Natural killer cell (primary cell): ENCODE measurements around the gene OSGIN1. TPM values are rescaled to one million over a fixed set of nuclear protein-coding genes. Genes with fewer than 3 reads are reported as not detected.

ENCODE experiments used
- ATAC-seq, 3 donors: fragments of 150-1000 bp in 2 of 3; fragments of 200-7000 bp in 1 of 3; cut with Tn5 transposase; 1 replicate in 1 of 3; 2 replicates in 2 of 3; pipeline ENCODE4 v1.10.0; 2021; ENCODE audit warnings: mild to moderate bottlenecking in 2 of 3, moderate library complexity in 2 of 3
- DNase-seq, 2 donors: peaks; one replicate each; pipeline versions ENCODE4 v3.0.0 to v3.0.0-alpha.2; 2013 to 2021; ENCODE audit warnings: mixed read lengths in 1 of 2
- H3K27ac ChIP-seq: one replicate; pipeline ENCODE4 v1.5.1; 2013; ENCODE audit warnings: mild to moderate bottlenecking, low read length
- H3K27me3 ChIP-seq: one replicate; pipeline ENCODE4 v1.6.1; 2013; ENCODE audit warnings: low read length; ENCODE audit not compliant: control insufficient read depth, insufficient read depth
- H3K36me3 ChIP-seq: one replicate; pipeline ENCODE4 v1.6.1; 2013; ENCODE audit warnings: low read length; ENCODE audit not compliant: control insufficient read depth, insufficient read depth
- H3K4me1 ChIP-seq: one replicate; pipeline ENCODE4 v1.6.1; 2013; ENCODE audit warnings: low read length; ENCODE audit not compliant: control insufficient read depth, insufficient read depth
- H3K4me3 ChIP-seq: one replicate; pipeline ENCODE4 v1.5.1; 2013; ENCODE audit warnings: low read length
- H3K9me3 ChIP-seq: one replicate; pipeline ENCODE4 v1.6.1; 2013; ENCODE audit warnings: low read length; ENCODE audit not compliant: control insufficient read depth, insufficient read depth
- H3K27ac Mint-ChIP-seq, 2 donors: one replicate each; pipeline ENCODE4 v1.8.0; 2022; ENCODE audit warnings: mild to moderate bottlenecking in 2 of 2, mixed read lengths in 2 of 2, moderate library complexity in 1 of 2
- H3K27me3 Mint-ChIP-seq, 2 donors: one replicate each; pipeline ENCODE4 v1.8.0; 2022; ENCODE audit warnings: low read depth in 2 of 2, mixed read lengths in 2 of 2
- H3K36me3 Mint-ChIP-seq: one replicate; pipeline ENCODE4 v1.8.0; 2022; ENCODE audit warnings: mixed read lengths
- H3K4me1 Mint-ChIP-seq, 2 donors: one replicate each; pipeline ENCODE4 v1.8.0; 2022; ENCODE audit warnings: mixed read lengths in 2 of 2
- H3K4me3 Mint-ChIP-seq: one replicate; pipeline ENCODE4 v1.8.0; 2022; ENCODE audit warnings: mild to moderate bottlenecking, moderate library complexity, mixed read lengths
- H3K9me3 Mint-ChIP-seq, 2 donors: one replicate each; pipeline ENCODE4 v1.8.0; 2022; ENCODE audit warnings: mixed read lengths in 2 of 2
- CTCF ChIP-seq: fragments of 200-600 bp; IDR thresholded peaks from one replicate; pipeline ENCODE4 v1.8.0; 2022; ENCODE audit warnings: antibody characterized with exemption
- WGBS: methylation state at CpG from one replicate; pipeline ENCODE4 v1.1.7; 2013; ENCODE audit warnings: missing lambda C conversion rate; ENCODE audit not compliant: insufficient coverage; 5-methylcytosine and 5-hydroxymethylcytosine counted together
- intact Hi-C: fragments of 100-400 bp; cut with micrococcal nuclease; formaldehyde crosslinking; loops from one replicate; pipeline ENCODE4 v1.14.2; 2022
- total RNA-seq, 4 donors: library from RNA; stranded (reverse); fragments of 120-200 nt in 1 of 4; gene quantifications; one replicate each; pipeline versions ENCODE4 v1.2.3 to v1.2.4, GENCODE V29; 2013 to 2022

OSGIN1 gene, protein sequence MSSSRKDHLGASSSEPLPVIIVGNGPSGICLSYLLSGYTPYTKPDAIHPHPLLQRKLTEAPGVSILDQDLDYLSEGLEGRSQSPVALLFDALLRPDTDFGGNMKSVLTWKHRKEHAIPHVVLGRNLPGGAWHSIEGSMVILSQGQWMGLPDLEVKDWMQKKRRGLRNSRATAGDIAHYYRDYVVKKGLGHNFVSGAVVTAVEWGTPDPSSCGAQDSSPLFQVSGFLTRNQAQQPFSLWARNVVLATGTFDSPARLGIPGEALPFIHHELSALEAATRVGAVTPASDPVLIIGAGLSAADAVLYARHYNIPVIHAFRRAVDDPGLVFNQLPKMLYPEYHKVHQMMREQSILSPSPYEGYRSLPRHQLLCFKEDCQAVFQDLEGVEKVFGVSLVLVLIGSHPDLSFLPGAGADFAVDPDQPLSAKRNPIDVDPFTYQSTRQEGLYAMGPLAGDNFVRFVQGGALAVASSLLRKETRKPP
- total RNA-seq = 1 to 10 TPM; 3.9 to 4.1 (median 4.0) TPM
- total RNA-seq (2013) = 0.72 TPM

DNA sequence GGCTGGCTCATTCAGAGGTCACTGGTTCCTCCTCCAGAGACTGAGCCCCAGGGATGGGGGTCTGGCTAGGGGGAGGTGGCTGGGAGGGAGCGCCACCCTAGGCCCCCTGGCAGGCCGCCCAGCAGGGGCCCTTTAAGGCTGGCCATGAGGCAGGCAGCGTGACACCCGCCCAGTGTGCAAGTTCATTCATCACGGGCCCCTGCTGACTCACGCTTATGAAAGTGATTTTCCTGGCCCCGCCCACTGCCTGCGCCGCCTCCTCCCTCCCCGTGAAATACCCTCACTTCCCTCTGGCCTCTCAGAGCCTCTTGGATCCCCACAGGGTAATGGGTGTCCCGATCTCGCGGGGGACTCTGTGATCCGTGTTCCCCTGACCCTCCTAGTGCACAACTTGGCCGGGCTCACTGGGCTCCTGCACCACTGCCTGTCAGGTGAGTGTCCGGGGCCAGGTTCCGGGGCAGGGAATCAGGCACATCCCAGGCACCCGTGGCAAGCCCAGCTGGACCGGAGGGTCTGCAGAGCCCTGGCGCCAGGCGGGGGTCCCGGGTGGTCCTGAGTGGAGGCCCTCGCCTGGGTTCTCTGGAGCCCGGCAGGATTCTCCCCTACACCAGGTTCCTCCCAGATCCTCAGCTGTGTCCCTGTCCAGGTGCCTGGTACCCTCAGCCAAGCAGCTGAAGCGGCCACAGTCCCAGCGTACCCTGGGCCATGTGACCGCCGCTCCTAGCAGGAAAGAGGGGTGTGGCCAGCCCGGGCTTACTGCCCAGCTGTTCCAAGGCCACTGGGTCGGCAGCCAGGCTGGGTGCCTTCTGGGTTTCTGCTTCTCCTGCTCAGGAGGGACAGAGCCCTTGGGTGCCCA, at the start of gene OSGIN1:
Gene OSGIN1, plus strand, starts transcription at position 301 of the 856 bp plus-strand sequence. CDS start 4,432 bp downstream, outside the sequence.
- H3K4me1 ChIP-seq = peaks cover 18% of the 10 kb centered on the region
- H3K27me3 ChIP-seq = peaks cover 7% of the 10 kb centered on the region
- H3K4me1 Mint-ChIP-seq = peaks cover 0 to 15% of the 10 kb centered on the region in 2 donors
- H3K9me3 Mint-ChIP-seq = no peaks in the 10 kb centered on the region
- peak within 1 kb of the TSS in 1 of 2 donors; percentile 38 for H3K27ac Mint-ChIP-seq
- H3K36me3 Mint-ChIP-seq = no peaks in the 10 kb centered on the region
- H3K4me3 ChIP-seq = no peak within 1 kb of the TSS
- H3K36me3 ChIP-seq = no peaks in the 10 kb centered on the region
- peak; percentile 47 to 57 for DNase-seq
- H3K9me3 ChIP-seq = no peaks in the 10 kb centered on the region
- intact Hi-C loops = no loop called here
- H3K4me3 Mint-ChIP-seq = no peak within 1 kb of the TSS
- 8% methylated on average over 29 of the region's 30 CpGs for WGBS
- peaks cover 0 to 12% of the 10 kb centered on the region in 2 donors for H3K27me3 Mint-ChIP-seq
- TF ChIP-seq CTCF = no peak
- no peak within 1 kb of the TSS for H3K27ac ChIP-seq
- peak; percentile 77 to 96 (median 84) for ATAC-seq

DNA sequence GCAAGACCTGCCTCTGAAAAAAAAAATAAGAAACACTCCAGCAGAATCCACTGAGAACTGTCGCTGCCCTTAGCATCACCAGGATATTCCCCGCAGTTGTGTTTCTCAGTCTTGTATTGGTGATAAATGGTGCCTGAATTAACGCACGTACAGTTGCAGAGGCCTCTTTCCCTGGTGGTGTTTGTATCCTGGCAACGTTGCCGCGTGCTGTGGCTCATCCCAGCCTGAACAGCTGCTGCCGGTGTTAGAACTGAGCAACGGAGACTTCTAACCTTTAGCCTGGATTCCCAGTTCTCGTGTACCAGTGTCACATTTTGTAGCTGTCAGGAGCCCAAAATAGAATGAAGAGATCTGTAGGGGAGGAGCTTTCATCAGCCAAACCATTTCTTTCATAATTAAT, 49.3 kb upstream of the OSGIN1 start:
- H3K4me1 ChIP-seq = peaks cover 9% of the 10 kb centered on the region
- no peak overlapping the region for H3K27ac ChIP-seq
- H3K4me1 Mint-ChIP-seq = peaks cover 45 to 62% of the 10 kb centered on the region in 2 donors
- no peak overlapping the region for H3K27ac Mint-ChIP-seq
- intact Hi-C loops = no loop called here
- H3K27me3 ChIP-seq = no peaks in the 10 kb centered on the region
- no peak for DNase-seq
- H3K4me3 Mint-ChIP-seq = no peak overlapping the region
- WGBS = 97% methylated on average over 10 of the region's 10 CpGs
- ATAC-seq = no peak
- no peaks in the 10 kb centered on the region for H3K27me3 Mint-ChIP-seq
- no peaks in the 10 kb centered on the region for H3K9me3 Mint-ChIP-seq
- H3K4me3 ChIP-seq = no peak overlapping the region
- no peaks in the 10 kb centered on the region for H3K36me3 Mint-ChIP-seq
- no peak for TF ChIP-seq CTCF
- H3K9me3 ChIP-seq = no peaks in the 10 kb centered on the region
- peaks cover 13% of the 10 kb centered on the region for H3K36me3 ChIP-seq

- H3K36me3 ChIP-seq = peaks cover 24% of the 10 kb centered on the region
- intact Hi-C loops = no loop called here
These were observed 46.4 kb upstream of the OSGIN1 start for GRCh38 chr16:83906683-83907082.

More at GRCh38 chr16:83906683-83907082, 46.4 kb upstream of the OSGIN1 start:
- H3K4me3 ChIP-seq = no peak overlapping the region
- no peaks in the 10 kb centered on the region for H3K27me3 ChIP-seq
- H3K9me3 ChIP-seq = no peaks in the 10 kb centered on the region
- 94% methylated on average over 6 of the region's 8 CpGs for WGBS
- no peaks in the 10 kb centered on the region for H3K27me3 Mint-ChIP-seq
- H3K4me1 Mint-ChIP-seq = peaks cover 27 to 44% of the 10 kb centered on the region in 2 donors
- no peak overlapping the region for H3K4me3 Mint-ChIP-seq
- no peak overlapping the region for H3K27ac ChIP-seq
- DNase-seq = no peak
- no peaks in the 10 kb centered on the region for H3K9me3 Mint-ChIP-seq
- H3K36me3 Mint-ChIP-seq = no peaks in the 10 kb centered on the region
- ATAC-seq = no peak
- H3K4me1 ChIP-seq = no peaks in the 10 kb centered on the region
- TF ChIP-seq CTCF = no peak
- H3K27ac Mint-ChIP-seq = no peak overlapping the region
